DOHH2 (cell line): ENCODE measurements around the gene CDC5L.

Experiments
- H3F3A ChIP-seq: fragments of 200-600 bp; sonication (generic), shearing (Covaris generic); 2 replicates; pipeline ENCODE4 v1.6.0; 2016; ENCODE audit warnings: antibody characterized with exemption, mild to moderate bottlenecking; ENCODE audit not compliant: control insufficient read depth, insufficient read depth
- H3K27ac ChIP-seq: fragments of 200-600 bp; sonication (generic); 2 replicates; pipeline ENCODE4 v1.5.1; 2014; ENCODE audit warnings: low read depth, mild to moderate bottlenecking, low read length, moderate library complexity
- H3K27me3 ChIP-seq: fragments of 200-600 bp; sonication (generic); 2 replicates; pipeline ENCODE4 v1.6.1; 2014; ENCODE audit warnings: mild to moderate bottlenecking, low read length, mixed read lengths; ENCODE audit not compliant: control insufficient read depth
- H3K36me3 ChIP-seq: fragments of 200-600 bp; sonication (generic); 2 replicates; pipeline ENCODE4 v1.6.1; 2014; ENCODE audit warnings: mild to moderate bottlenecking, low read length, moderate library complexity, mixed read lengths; ENCODE audit not compliant: control insufficient read depth
- H3K4me1 ChIP-seq: fragments of 200-600 bp; sonication (generic); 2 replicates; pipeline ENCODE4 v1.6.1; 2014; ENCODE audit warnings: mild to moderate bottlenecking, low read length, mixed read lengths; ENCODE audit not compliant: control insufficient read depth
- H3K4me2 ChIP-seq: fragments of 200-600 bp; sonication (generic); 2 replicates; pipeline ENCODE4 v1.6.0; 2014; ENCODE audit warnings: mild to moderate bottlenecking, low read length, moderate library complexity
- H3K4me3 ChIP-seq: fragments of 200-600 bp; sonication (generic); 2 replicates; pipeline ENCODE4 v1.5.1; 2014; ENCODE audit warnings: mild to moderate bottlenecking, low read length, mixed read lengths
- H3K79me2 ChIP-seq: fragments of 200-600 bp; sonication (generic); 2 replicates; pipeline ENCODE4 v1.6.1; 2014; ENCODE audit warnings: mild to moderate bottlenecking, low read length, mixed read lengths; ENCODE audit not compliant: control insufficient read depth
- H3K9me2 ChIP-seq: fragments of 200-600 bp; sonication (generic); replicated peaks from 2 replicates; pipeline ENCODE4 v1.6.1; 2014; ENCODE audit warnings: mild to moderate bottlenecking, low read length, mixed read lengths; ENCODE audit not compliant: control insufficient read depth
- H3K9me3 ChIP-seq: fragments of 200-600 bp; sonication (generic); 2 replicates; pipeline ENCODE4 v1.6.1; 2014; ENCODE audit warnings: antibody characterized with exemption, low read length, mixed read lengths; ENCODE audit not compliant: control insufficient read depth, insufficient read depth
- H4K20me1 ChIP-seq: fragments of 200-600 bp; sonication (generic); 2 replicates; pipeline ENCODE4 v1.6.0; 2014; ENCODE audit warnings: low read depth, mild to moderate bottlenecking, antibody characterized with exemption, low read length, moderate library complexity; ENCODE audit not compliant: control insufficient read depth, insufficient read depth
- EZH2phosphoT487 ChIP-seq: fragments of 200-600 bp; sonication (generic); IDR thresholded peaks from 2 replicates; pipeline ENCODE4 v1.6.1; 2017; ENCODE audit warnings: borderline replicate concordance, mild to moderate bottlenecking, antibody characterized with exemption, low read length, moderate library complexity, mixed read lengths
- TF ChIP-seq, protein P1 (sequence below): fragments of 200-600 bp; sonication (generic); IDR thresholded peaks from one replicate; pipeline ENCODE4 v1.5.1; 2014; ENCODE audit warnings: antibody characterized with exemption, mild to moderate bottlenecking, low read depth, low read length; ENCODE audit not compliant: poor library complexity, severe bottlenecking

The CDC5L gene

DNA sequence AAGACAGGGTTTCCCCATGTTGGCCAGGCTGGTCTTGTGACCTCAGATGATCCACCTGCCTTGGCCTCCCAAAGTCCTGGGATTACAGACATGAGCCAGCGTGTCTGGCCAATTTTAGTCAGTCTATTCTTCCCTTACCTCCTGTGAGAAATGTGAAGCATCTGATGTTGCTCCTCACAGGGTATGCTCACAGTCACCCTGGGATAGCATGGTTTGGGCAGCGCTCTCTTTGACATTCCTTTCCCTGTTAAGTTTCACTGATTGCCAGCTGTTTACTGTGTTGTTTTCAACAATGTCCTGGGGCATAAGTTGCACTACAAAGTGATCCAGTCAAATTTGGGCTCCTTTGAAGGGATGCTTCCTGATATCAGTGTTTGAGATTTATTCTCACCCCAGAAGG, 13.1 kb downstream of the CDC5L start:
- Histone ChIP-seq H3K4me2 (no peak overlapping the region), H3K27ac (no peak overlapping the region), H3K36me3 (peaks cover 86% of the 10 kb centered on the region), H3K9me3 (no peaks in the 10 kb centered on the region), H4K20me1 (no peaks in the 10 kb centered on the region), H3K27me3 (no peaks in the 10 kb centered on the region), H3K4me3 (no peak overlapping the region), H3K9me2 (no peaks in the 10 kb centered on the region), H3K79me2 (peaks cover 32% of the 10 kb centered on the region), H3F3A (no peaks in the 10 kb centered on the region), H3K4me1 (no peaks in the 10 kb centered on the region)
- TF ChIP-seq EZH2phosphoT487 = no peak
- TF ChIP-seq, protein P1, sequence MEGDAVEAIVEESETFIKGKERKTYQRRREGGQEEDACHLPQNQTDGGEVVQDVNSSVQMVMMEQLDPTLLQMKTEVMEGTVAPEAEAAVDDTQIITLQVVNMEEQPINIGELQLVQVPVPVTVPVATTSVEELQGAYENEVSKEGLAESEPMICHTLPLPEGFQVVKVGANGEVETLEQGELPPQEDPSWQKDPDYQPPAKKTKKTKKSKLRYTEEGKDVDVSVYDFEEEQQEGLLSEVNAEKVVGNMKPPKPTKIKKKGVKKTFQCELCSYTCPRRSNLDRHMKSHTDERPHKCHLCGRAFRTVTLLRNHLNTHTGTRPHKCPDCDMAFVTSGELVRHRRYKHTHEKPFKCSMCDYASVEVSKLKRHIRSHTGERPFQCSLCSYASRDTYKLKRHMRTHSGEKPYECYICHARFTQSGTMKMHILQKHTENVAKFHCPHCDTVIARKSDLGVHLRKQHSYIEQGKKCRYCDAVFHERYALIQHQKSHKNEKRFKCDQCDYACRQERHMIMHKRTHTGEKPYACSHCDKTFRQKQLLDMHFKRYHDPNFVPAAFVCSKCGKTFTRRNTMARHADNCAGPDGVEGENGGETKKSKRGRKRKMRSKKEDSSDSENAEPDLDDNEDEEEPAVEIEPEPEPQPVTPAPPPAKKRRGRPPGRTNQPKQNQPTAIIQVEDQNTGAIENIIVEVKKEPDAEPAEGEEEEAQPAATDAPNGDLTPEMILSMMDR = no peak

GRCh38 chr6:44401138-44401537, 13.6 kb downstream of the CDC5L start:
- H3K36me3 ChIP-seq = peaks cover 86% of the 10 kb centered on the region
- H3K79me2 ChIP-seq = peaks cover 32% of the 10 kb centered on the region
- H3K4me3 ChIP-seq = no peak overlapping the region
- H4K20me1 ChIP-seq = no peaks in the 10 kb centered on the region
- H3K4me2 ChIP-seq = no peak overlapping the region
- TF ChIP-seq, protein P1 = no peak
- no peak for TF ChIP-seq EZH2phosphoT487
- H3K27ac ChIP-seq = no peak overlapping the region
- H3K4me1 ChIP-seq = no peaks in the 10 kb centered on the region
- H3K27me3 ChIP-seq = no peaks in the 10 kb centered on the region
- no peaks in the 10 kb centered on the region for H3K9me3 ChIP-seq
- H3F3A ChIP-seq = no peaks in the 10 kb centered on the region
- H3K9me2 ChIP-seq = no peaks in the 10 kb centered on the region

GRCh38 chr6:44404022-44404714, 16.7 kb downstream of the CDC5L start:
- Histone ChIP-seq H3K9me2 (no peaks in the 10 kb centered on the region), H3K4me3 (no peak overlapping the region), H3K4me2 (no peak overlapping the region), H3K27me3 (no peaks in the 10 kb centered on the region), H3K4me1 (no peaks in the 10 kb centered on the region), H3F3A (no peaks in the 10 kb centered on the region), H3K9me3 (no peaks in the 10 kb centered on the region), H3K79me2 (peaks cover 23% of the 10 kb centered on the region), H3K36me3 (peaks cover 86% of the 10 kb centered on the region), H3K27ac (no peak overlapping the region), H4K20me1 (no peaks in the 10 kb centered on the region)
- TF ChIP-seq EZH2phosphoT487 = no peak
- TF ChIP-seq, protein P1 = no peak
